IPS-18c (cell line): Measurements from ENCODE around the gene EIF3D.

ENCODE experiments used
- H3K4me3 ChIP-seq: 2 replicates; pipeline ENCODE4 v1.7.0; 2013; ENCODE audit warnings: low read depth, mild to moderate bottlenecking, low read length, moderate library complexity; ENCODE audit not compliant: insufficient read depth
- H3K9me3 ChIP-seq: one replicate; pipeline ENCODE4 v1.6.1; 2013; ENCODE audit warnings: mild to moderate bottlenecking, low read length, moderate library complexity; ENCODE audit not compliant: control insufficient read depth, insufficient read depth

EIF3D gene

GRCh38 chr22:36528795-36529751 is at the start of gene EIF3D:
Gene EIF3D (minus strand): TSS chr22:36529166. CDS start chr22:36526121, 3,045 bp downstream.
- H3K4me3 ChIP-seq: peak within 1 kb of the TSS; percentile 98

DNA sequence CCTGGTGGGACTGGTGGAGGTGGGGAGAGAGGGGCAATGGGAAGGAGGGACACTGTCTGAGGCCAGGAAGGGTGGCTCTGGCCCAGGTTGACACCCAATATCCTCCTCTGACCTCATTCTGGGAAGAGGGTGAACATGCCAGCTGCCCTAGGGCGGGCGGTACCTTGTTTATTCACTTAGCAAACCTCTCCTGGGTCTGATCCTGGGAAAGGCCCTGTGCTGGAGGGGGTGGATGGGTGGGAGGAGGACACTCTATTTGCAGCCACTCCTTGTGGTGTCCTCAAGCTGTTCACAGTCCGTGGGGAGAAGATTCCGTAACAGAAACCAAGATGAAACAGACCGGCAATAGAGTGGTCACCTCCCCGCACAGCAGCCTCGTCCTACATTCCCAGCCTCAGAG is 49.7 kb upstream of the EIF3D start:
- H3K4me3 ChIP-seq: no peak overlapping the region
- no peaks in the 10 kb centered on the region for H3K9me3 ChIP-seq

More at GRCh38 chr22:36528795-36529751, at the start of gene EIF3D:
- no peaks in the 10 kb centered on the region for H3K9me3 ChIP-seq

DNA sequence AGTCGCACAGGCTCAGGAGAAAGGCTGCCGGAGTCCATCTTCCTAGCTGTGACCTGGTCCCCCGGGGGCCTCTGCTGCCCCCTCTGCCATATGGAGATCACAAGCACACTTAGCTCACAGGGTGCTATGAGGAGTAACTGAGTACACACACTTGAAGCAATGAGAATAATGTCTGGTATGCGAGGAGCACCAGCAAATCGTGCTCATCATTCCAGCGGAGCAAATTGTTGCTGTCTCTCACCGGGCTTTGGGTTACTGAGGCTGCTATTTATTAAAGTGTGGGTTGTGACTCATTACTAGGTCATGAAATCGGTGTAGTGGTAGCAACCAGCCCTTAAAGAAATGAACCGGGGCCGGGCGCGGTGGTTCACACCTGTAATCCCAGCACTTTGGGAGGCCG is 48.1 kb upstream of the EIF3D start:
- Histone ChIP-seq H3K4me3 (no peak overlapping the region), H3K9me3 (no peaks in the 10 kb centered on the region)

DNA sequence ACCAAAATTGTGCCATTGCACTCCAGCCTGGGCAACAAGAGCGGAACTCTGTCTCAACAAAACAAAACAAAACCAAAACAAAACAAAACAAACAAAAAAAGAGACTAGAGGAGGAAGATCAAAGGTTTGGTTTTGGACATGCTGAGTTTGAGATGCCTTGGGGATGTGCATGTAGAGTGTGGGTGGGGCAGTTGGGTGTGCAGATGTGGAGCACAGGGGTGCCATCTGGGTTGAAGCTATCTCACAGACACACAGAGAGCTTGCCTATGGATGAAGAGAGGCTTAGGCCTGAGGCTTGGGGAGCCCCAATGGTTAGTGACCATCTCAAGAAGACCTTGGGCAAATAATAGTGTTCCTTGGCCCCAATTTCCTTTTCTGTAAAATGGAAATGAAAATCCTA is 45.8 kb upstream of the EIF3D start:
- Histone ChIP-seq H3K9me3 (no peaks in the 10 kb centered on the region), H3K4me3 (no peak overlapping the region)

GRCh38 chr22:36573815-36574363 is 44.9 kb upstream of the EIF3D start:
- Histone ChIP-seq H3K9me3 (no peaks in the 10 kb centered on the region), H3K4me3 (no peak overlapping the region)

DNA sequence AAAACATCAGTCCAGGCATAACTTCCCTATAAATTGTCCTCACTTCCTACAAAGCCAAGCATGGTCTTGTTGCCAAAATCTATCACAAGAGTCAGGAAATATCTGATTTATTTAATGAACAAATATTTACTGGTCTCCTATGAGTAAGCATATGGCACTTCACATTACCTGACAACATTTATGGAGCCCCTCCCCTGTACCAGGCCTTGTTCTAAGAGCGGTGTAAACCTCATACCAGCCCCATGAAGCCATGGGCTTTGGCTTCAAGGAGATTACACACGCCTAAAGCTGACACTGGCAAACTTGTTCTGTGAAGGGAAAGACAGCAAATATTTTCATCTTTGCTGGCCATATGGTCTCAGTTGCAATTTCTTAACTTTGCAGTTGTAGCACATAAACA is 43.0 kb upstream of the EIF3D start:
- H3K4me3 ChIP-seq: no peak overlapping the region

DNA sequence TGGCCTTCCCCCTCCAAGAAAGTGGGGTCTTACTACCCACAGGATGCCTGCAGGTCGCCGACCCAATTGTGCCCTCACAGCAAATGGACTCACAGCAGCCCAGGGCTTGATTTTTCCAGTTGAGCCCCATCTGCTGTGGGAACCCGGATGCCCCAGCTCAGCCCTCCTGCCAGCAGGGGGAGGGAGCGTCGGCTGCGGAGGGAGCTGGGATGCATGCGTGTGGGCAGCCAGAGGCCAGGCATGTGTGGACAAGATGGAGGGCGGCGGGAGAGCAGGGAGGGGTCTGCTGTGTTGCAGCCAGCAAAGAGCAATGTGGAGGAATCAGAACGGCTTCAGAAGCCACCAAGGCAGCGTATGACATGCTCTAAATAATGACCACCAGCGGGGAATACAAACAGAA is 41.0 kb upstream of the EIF3D start:
- no peak overlapping the region for H3K4me3 ChIP-seq
- no peaks in the 10 kb centered on the region for H3K9me3 ChIP-seq

More for the DNA sequence above, 43.0 kb upstream of the EIF3D start:
- H3K9me3 ChIP-seq: no peaks in the 10 kb centered on the region

- Histone ChIP-seq H3K9me3 (no peaks in the 10 kb centered on the region), H3K4me3 (no peak overlapping the region)
Observed at GRCh38 chr22:36568846-36569245, 39.9 kb upstream of the EIF3D start.

GRCh38 chr22:36566720-36567119 is 37.8 kb upstream of the EIF3D start:
- H3K4me3 ChIP-seq: no peak overlapping the region
- no peaks in the 10 kb centered on the region for H3K9me3 ChIP-seq

DNA sequence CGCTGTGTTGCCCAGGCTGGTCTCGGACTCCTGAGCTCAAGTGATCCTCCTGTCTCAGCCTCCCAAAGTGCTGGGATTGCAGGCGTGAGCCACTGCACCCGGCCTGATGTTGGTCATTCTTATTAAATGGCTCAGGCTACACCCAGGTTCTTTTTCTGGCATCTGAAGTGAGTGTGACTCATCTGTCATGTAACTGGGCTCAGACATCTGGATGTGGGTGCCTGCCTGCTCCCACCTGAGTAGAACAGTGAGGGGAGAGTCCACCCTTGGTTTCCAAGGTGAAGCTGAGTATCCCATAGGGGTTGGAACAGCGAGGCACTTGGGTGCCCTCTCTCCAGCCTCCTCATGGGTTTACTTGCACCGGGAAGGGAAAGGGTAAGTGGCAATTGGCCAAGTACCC is 36.7 kb upstream of the EIF3D start:
- no peak overlapping the region for H3K4me3 ChIP-seq
- H3K9me3 ChIP-seq: no peaks in the 10 kb centered on the region

DNA sequence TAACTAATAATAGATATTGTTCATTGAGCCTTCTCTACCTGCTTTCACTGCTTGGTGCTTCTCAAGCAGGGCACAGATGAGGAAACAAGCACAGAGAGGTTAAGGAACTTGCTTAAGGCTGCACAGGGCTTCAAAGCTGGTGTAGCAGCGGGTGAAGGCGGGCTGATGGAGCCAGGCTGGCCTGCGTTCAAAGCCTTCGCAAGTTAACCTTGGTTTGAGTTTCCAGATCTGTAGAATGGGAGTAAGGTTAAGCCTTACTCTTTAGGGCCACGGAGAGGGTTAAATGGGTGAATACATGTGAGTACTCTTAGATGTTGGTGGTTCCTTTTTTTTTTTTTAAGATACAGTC is 36.2 kb upstream of the EIF3D start:
- H3K9me3 ChIP-seq: no peaks in the 10 kb centered on the region
- H3K4me3 ChIP-seq: no peak overlapping the region

DNA sequence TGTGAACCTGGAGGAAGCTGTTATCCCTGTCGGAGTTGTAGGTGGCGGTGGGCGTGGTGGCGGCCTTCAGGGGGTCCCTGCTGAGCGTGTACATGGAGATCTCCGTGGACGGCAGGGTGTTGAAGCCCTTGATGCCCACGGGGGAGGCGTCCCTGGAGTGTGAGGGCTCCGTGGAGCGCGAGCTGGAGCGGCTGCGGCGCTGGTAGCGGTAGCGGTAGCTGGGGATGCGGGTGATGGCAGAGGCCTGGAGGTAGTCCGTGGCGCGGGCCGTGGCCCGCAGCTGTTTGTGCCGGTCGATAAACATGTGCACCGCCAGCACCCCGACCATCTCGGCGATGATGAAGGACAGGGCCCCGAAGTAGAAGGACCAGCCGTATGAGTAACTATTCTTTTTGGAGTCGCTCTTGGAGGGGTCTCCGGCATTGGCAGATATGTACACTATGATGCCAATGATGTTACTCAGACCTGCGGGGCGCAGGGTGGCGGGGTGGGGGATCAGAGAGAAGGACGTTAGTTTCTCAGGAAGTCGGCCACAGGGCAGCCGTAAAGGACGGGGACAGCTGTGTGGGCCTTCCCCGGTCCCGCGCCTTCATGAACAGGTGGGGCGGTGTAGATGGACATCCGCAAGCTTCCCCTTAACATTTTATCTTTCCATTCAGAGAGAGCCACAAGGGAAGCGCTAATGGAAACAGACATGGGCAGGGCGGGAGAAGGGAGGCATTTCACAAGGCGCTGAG is 35.6 kb upstream of the EIF3D start:
- Histone ChIP-seq H3K4me3 (no peak overlapping the region), H3K9me3 (no peaks in the 10 kb centered on the region)

DNA sequence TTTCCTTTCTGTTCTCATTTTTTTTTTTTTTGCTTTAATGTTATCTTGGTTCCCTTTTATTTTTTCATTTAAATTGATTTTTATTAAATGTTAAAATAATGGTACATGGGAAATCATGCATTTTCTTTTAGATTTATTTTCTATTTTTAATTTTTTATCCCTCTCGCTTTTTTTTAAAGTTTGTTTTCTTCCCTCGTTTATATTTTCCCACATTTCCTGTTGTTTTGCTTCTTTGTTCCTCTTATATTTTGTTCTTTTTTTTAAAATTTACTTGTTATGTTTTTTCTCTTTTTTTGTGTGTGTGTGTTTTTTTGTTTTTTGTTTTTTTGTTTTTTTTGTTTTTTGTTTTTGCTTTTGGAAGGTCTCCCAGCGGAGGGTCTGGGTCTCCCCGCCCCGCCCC is 34.9 kb upstream of the EIF3D start:
- no peaks in the 10 kb centered on the region for H3K9me3 ChIP-seq
- no peak overlapping the region for H3K4me3 ChIP-seq

- Histone ChIP-seq H3K4me3 (no peak overlapping the region), H3K9me3 (no peaks in the 10 kb centered on the region)
Observed at GRCh38 chr22:36563444-36563843, 34.5 kb upstream of the EIF3D start.

- Histone ChIP-seq H3K9me3 (no peaks in the 10 kb centered on the region), H3K4me3 (no peak overlapping the region)
Observed at GRCh38 chr22:36563001-36563400, 34.0 kb upstream of the EIF3D start.

- Histone ChIP-seq H3K9me3 (no peaks in the 10 kb centered on the region), H3K4me3 (no peak overlapping the region)
Observed at GRCh38 chr22:36562261-36562835, 33.4 kb upstream of the EIF3D start.

DNA sequence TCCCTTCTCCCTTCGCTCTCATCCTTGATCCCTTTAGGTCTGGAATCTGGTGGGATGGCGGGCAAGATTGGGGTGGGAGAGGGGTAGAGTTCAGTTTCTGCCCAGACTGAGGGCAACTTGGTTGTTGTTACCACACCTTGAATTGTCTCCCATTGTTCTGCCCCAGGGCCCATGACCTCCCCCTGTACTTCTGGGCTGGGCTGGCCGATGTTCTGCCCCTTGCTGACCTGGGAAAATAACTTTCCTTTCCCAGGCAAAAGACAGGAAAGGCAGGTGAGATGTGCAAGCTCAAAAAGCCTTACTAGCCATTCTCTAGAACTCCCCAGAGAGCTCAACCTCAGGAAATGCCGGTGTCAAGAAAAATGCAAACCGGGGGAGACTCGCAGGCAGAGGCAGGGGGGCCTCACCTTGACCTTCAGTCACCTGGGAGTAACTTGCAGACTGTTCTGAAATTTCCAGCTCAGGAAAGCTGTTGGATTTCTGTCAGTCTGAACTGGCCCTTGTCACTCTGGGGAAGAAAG is 32.4 kb upstream of the EIF3D start:
- H3K4me3 ChIP-seq: no peak overlapping the region

More for the DNA sequence above, 32.4 kb upstream of the EIF3D start:
- no peaks in the 10 kb centered on the region for H3K9me3 ChIP-seq
